GM10847 (cell line): ENCODE results near the gene XPO1.

Experiments used
- POLR2A ChIP-seq: IDR thresholded peaks from 2 replicates; pipeline ENCODE4 v1.6.1; 2011; ENCODE audit not compliant: insufficient read length; ENCODE audit errors: extremely low read depth

XPO1 gene

GRCh38 chr2:61485281-61485680 lies 52.9 kb downstream of the XPO1 start:
- no peak for TF ChIP-seq POLR2A

GRCh38 chr2:61478086-61478485 lies 60.1 kb downstream of the XPO1 start:
- TF ChIP-seq POLR2A, result no peak

GRCh38 chr2:61471905-61472805 lies 66.0 kb downstream of the XPO1 start:
- TF ChIP-seq POLR2A, result no peak

GRCh38 chr2:61470965-61471904 lies 66.9 kb downstream of the XPO1 start, which contains the start of gene USP34:
USP34 (minus strand) TSS chr2:61471087; CDS start chr2:61470692, 395 bp downstream.
- peak; percentile 82 for TF ChIP-seq POLR2A

- TF ChIP-seq POLR2A, result peak; percentile 33
Measured at GRCh38 chr2:61470122-61470951, 67.8 kb downstream of the XPO1 start.

GRCh38 chr2:61469424-61470121 lies 68.6 kb downstream of the XPO1 start:
- TF ChIP-seq POLR2A, result no peak

GRCh38 chr2:61465045-61465444 lies 73.1 kb downstream of the XPO1 start:
- no peak for TF ChIP-seq POLR2A

GRCh38 chr2:61463769-61464475 lies 74.2 kb downstream of the XPO1 start:
- TF ChIP-seq POLR2A, result no peak

GRCh38 chr2:61461404-61461803 lies 76.8 kb downstream of the XPO1 start:
- no peak for TF ChIP-seq POLR2A

- no peak for TF ChIP-seq POLR2A
Measured at GRCh38 chr2:61460163-61460562, 78.0 kb downstream of the XPO1 start.

- TF ChIP-seq POLR2A, result no peak
Measured at GRCh38 chr2:61456746-61457420, 81.3 kb downstream of the XPO1 start.

GRCh38 chr2:61456070-61456745 lies 81.9 kb downstream of the XPO1 start:
- TF ChIP-seq POLR2A, result no peak

GRCh38 chr2:61454383-61454782 lies 83.8 kb downstream of the XPO1 start:
- TF ChIP-seq POLR2A, result no peak

GRCh38 chr2:61452392-61452791 lies 85.8 kb downstream of the XPO1 start:
- TF ChIP-seq POLR2A, result no peak
